A673 (cell line): ENCODE results near the gene VEGFC.

Source experiments
- EZH2 ChIP-seq: fragments of 200-600 bp; sonication (generic); IDR thresholded peaks from 2 replicates; pipeline ENCODE4 v1.6.1; 2017; ENCODE audit warnings: borderline replicate concordance, low read depth, mild to moderate bottlenecking, mixed read lengths, antibody characterized with exemption, low read length; ENCODE audit not compliant: poor library complexity, severe bottlenecking
- TF ChIP-seq, protein P1 (sequence below): fragments of 300-800, 200-600 bp; sonication (generic); conservative IDR thresholded peaks from 2 replicates; pipeline ENCODE4 v1.5.1; 2017; ENCODE audit warnings: low read depth, mild to moderate bottlenecking, antibody characterized with exemption, low read length, moderate library complexity, mixed read lengths

GRCh38 chr4:176758323-176758722 is 34.4 kb downstream of the VEGFC start:
- TF ChIP-seq, protein P1, sequence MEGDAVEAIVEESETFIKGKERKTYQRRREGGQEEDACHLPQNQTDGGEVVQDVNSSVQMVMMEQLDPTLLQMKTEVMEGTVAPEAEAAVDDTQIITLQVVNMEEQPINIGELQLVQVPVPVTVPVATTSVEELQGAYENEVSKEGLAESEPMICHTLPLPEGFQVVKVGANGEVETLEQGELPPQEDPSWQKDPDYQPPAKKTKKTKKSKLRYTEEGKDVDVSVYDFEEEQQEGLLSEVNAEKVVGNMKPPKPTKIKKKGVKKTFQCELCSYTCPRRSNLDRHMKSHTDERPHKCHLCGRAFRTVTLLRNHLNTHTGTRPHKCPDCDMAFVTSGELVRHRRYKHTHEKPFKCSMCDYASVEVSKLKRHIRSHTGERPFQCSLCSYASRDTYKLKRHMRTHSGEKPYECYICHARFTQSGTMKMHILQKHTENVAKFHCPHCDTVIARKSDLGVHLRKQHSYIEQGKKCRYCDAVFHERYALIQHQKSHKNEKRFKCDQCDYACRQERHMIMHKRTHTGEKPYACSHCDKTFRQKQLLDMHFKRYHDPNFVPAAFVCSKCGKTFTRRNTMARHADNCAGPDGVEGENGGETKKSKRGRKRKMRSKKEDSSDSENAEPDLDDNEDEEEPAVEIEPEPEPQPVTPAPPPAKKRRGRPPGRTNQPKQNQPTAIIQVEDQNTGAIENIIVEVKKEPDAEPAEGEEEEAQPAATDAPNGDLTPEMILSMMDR = no peak
- TF ChIP-seq EZH2 = no peak
